SH-SY5Y (cell line): ENCODE data around the gene DNAJB8.

Experiments
- GATA2 ChIP-seq: IDR thresholded peaks from 2 replicates; pipeline ENCODE4 v1.6.1; 2011; ENCODE audit warnings: mild to moderate bottlenecking, low read depth, low read length
- GATA3 ChIP-seq: IDR thresholded peaks from 2 replicates; pipeline ENCODE4 v1.6.1; 2011; ENCODE audit warnings: low read depth, mild to moderate bottlenecking, low read length, moderate library complexity

- TF ChIP-seq GATA2 (no peak), GATA3 (no peak)
Observed at GRCh38 chr3:128423525-128424147, 43.1 kb downstream of the DNAJB8 start.
